ENCODE data around the gene IDI1.

- TF ChIP-seq CTCF (IDR thresholded peaks at IDR 0.05; ENCODE audit: insufficient read depth, low read length, poor library complexity, severe bottlenecking) (no peak), EZH2phosphoT487 (conservative IDR thresholded peaks at IDR 0.05; ENCODE audit: low read length) (no peak)
These were observed 9.1 kb upstream of the IDI1 start for GRCh38 chr10:1058017-1058416.

Measured in SU-DHL-6 (cell line).